DLD1 (cell line): Measurements from ENCODE around the gene LIFR.

Experiments used
- in situ Hi-C: cut with HindIII; loops from 2 replicates; pipeline ENCODE4 v1.10.0; 2017; ENCODE audit warnings: low sequenced_read_pairs

LIFR gene

DNA sequence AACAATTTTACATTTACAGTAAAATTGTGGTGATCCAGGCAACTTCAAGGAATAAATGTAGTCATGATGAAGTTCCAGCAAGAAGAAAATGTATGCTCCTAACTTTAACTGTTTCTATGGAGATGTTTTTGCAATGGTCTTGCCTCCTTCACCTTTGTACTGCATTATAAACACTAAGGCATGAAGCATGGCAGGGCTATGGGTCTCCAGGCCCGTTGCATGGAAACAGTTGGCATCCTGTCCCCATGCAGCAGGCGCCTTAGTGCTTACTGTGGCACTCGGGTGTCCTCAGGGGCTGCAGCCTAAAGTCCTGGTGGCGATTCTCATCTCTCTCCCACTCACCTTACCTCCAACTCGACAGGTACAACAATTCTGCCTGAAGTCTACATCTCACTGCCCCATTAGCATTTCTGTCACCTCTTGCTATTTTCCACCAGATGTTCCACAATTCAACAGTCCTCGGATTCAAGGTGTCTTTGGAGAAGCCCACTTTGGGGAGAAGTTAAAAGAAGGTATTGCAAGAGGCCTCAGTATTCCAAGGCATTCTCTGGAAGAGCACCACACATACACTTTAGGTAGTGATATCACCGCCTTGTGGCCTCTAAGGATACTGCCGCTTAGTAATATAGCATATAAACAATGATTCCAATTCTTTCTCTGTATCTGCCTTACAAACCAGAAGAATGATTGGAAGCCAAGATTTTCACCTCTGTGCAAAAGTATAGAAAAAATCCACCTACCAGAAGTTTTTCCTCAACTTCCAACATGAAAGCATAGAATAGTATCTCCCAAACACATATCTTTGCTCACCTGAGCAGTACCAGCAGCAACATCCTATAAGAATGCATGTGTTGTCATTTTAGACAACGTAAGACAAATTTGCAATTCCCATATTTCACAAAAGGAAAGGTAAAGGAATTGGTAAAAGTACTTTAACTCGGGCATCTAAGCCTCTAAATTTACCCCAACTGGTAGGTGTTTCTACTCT, 5.1 kb downstream of the LIFR start:
- in situ Hi-C loops: no loop called here

DNA sequence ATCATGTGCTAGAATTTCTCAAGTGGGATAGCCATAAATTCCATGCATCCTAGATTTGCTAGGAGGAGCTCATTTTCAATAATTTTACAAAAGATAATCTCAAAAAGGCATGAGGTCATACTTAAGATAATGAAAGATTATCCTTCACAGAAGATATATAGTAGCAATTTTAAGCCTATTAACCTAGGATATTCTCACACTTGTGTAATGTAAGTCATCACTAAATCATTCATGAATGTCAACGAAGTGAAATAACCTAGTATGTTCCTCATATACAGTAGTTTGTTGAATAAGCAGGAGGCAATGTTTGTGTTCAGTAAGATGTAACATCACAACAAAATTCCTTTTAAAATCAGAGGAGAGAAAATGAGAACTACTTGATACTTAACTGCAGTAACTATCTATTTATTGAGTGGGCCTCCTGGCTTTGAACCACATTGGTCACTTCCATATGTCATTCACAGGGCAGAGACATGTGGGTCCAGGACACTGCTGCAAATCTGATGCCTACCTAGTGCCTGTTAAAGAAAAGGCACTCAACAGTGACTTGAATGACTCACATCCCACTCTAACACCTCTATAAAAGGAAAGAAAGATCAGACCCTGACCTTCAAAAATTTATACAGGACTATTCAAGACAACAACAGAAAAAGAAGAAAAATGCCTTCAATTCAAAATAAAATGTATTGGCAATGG, 8.2 kb downstream of the LIFR start:
- in situ Hi-C loops: no loop called here

DNA sequence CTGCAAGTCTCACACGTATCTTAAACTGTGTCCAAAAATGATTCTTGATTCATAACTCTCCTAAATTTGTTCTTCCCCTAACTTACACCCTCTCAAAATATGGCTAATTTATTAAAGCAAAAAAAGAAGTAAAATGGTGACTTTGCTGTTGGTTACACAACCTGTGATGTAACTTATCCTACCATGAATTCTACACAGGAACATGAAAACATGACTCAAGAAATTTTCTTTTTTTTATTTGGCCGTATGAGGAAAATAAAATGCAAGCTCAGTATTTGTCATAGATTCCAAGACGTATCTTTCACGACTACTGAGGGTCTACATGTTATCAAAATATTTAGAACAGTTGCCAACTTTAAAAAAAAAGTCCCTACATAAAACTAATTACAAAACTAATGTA, 9.2 kb downstream of the LIFR start:
- in situ Hi-C loops: no loop called here

DNA sequence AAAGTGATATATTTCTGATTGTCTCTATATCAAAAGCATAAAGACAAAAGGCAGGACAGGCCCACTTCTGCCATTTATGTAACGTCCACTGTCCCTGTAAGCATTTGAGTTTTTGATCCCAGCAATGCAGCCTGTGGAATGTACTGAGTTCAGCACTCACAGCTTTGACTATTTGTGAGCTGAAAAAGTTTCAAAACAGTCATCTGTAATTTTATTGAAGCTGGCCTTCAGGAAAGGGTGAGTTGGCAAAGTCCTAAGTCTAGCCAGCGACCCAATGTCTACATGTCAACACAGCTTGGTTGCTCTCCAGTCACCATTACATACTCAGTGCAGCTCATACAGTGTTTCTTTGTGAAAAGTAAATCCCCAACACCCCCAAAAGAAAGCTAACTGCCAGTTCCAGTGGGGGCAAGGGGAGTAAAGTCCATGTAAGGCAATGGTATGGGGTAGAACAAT, 9.7 kb downstream of the LIFR start:
- in situ Hi-C loops: no loop called here

DNA sequence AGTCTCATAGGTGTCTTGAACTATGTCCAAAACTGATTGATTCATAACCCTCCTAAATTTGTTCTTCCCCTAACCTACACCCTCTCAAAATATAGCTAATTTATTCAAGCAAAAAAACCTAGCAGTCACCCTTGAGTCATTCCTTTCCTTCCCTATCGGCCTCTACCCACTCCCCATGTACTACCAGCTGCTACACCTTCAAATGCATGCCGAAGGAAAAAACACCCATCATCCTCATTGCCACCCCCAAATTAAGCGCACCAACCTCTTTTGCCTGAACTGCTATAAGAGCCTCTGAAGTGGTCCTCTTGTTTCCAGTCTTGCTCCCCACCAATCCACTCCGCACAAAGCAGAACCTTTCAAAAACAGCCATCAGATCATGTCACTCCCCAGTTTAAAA, 12.6 kb downstream of the LIFR start:
- in situ Hi-C loops: loop anchor here (5.0 kb wide), 1 partner anchor 53 kb away; no protein-coding TSS in a partner anchor

DNA sequence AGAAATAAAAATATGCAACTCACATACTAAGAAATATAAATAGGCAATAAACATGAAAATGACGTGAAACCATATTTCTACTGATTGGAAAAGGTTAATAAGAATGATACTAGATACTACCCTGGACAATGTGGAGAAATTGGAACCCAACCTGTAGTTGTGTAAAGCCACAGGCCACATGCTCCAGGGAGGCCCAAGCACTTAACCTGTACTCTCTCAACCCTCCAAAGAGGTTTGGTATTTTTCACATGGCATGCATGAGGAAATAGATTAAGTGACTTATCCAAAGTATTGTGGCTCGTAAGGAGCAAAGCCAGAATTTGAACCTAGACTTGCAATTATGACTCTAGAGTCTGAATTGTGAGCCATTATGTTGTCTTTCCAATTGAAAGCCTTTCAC, 13.4 kb downstream of the LIFR start:
- in situ Hi-C loops: loop anchor here (5.0 kb wide), 1 partner anchor 54 kb away; no protein-coding TSS in a partner anchor

DNA sequence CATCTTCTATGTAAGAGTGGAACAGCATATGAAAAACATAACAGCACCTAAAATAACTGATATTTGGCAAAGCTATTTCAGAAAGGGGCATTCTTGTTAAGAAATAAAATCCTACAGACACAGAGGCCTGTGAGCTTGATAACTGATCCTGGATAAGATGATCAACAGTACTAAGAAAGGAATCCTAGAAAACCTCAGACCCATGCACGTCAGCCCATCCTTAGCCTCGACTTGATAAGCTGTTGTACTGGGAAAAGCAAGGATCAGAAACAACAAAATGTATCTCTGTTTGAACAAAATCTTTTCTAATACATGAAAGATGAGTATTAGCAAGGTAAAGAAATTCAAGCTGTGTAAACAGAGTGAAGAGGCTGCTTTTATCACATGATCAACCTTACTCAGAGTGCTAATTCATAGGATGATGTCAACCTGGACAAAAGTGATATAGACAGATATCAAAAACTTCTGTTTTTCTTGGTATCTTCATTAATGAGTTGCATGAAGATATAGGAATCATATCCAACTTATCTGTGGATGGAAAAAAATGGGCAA, 15.2 kb downstream of the LIFR start:
- in situ Hi-C loops: loop anchor here (5.0 kb wide), 1 partner anchor 56 kb away; no protein-coding TSS in a partner anchor

DNA sequence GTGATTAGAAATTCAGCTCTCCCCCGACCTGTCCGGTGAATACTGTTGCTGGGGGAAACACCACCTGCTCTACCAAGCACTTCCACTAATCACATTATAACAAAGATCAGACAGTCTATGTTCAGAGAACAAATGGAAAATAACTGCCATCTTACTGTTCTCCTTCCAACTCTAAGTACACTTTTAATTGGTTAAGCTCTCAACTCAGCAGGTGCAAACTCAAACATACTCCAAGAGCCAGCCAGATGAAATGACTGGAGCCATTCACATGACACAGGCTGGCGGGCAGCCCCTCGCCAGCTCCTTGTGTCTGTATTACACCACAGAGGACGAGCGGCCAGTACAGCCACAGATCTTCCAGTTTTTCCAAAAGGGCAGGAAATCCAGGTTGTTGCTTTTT, 16.1 kb downstream of the LIFR start:
- in situ Hi-C loops: loop anchor here (5.0 kb wide), 1 partner anchor 57 kb away; no protein-coding TSS in a partner anchor

DNA sequence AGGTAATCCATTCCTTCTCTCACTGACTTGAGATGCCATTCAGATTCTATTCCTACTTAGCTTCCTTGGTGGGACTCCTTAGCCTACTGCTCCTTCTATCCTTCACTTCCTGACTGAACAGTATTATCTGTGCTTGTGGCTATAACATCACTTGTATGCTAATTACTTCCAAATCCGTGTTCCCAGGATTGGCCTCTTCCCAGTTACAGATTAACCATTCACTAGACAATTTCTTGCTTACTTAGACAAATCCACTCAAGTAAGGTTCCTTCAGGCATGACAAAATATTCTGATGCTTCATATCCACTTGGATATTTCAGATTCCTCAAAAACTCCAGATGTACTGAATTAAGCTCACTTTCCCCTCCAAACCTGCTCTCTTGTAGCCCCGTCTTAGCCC, 18.3 kb downstream of the LIFR start:
- in situ Hi-C loops: no loop called here

DNA sequence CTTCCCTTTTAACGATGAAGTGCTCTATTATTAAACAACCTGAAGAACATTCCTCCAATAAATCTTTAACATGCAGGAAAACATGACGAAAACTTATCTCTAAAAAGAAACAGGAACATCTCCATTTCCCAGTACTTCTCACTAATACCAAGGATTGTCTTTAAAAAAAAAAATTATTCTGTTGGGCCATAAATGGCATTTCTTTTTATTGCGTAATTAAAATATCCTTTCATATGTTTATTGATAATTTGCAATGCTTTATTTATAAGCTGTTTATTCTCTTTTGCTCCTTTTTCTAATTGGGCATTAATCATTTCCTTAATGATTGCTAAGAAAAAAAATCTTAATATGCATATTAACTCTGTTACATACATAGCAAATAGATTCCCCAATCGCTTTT, 18.9 kb downstream of the LIFR start:
- in situ Hi-C loops: no loop called here

DNA sequence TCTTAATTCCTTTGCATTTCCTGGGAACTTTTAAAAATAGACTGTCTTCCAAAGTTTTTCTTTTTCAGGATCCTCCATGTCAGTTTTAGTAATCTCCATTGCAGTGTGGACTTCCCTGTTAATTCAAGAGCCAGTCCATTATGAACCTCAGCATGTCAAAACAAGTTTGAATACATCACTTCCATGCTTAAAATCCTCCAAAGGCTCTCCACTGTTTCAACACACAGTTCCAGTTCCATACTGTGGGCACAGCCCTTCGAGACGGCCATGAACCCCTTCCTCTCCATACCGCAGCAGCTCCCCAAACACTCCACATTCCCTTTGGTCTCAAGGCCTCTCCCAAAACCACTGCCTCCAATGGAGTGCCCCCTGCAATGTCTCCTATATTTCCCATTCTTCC, 19.5 kb downstream of the LIFR start:
- in situ Hi-C loops: no loop called here

DNA sequence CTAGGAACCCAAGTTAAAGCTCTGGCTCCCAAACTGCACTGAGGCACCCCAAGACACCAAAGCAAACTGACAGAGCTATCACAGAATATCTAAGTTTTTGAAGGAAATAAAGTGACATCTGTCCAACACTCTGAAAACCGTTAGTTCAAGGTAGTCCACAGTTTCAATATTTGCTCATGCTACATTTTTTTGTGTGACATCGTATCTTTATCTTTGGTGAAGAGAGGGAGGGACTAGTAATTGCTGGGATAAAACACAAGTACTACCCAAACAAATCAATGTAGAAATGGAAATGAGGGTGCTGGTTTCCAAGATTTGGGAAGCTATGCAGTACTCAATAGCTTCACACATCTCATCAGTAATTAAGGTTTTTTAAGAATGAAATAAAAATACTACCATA, 20.6 kb downstream of the LIFR start:
- in situ Hi-C loops: no loop called here

DNA sequence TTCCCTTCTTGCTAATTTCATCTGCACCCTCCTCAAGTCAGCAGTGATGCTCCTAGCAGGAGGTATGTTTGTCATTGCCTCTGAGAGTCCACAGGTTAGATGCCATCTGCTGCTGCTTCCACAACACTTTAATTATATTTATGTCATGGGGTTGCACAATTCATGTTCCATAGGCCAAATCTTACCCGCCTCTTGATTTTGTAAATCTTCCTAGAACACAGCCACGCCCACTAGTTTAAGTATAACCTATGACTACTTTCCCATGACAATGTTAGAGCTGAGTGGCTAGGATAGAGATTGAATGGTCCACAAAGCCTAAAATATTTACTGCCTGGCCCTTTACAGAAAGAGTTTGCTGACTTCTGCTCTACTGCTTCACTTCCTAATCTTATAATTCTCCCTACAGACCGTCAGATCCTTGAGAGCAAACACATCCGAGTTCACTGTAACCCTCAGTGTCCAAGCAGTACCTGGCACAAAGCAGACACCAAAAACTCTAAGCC, 21.1 kb downstream of the LIFR start:
- in situ Hi-C loops: no loop called here

DNA sequence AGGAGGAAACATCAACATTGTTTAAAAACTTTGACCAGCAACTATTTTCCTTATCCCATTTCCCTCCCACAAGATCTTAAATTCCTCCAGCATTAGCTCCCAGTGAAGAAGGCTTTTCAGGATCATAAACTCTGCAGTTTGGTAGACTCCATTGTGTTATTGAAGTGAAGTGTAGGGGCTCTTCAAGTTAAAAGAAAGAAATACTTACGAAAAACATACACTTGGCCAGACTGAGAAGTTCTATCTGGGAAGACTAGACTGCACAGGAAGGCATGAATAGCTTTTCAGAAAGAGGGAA, 22.3 kb downstream of the LIFR start:
- in situ Hi-C loops: no loop called here

DNA sequence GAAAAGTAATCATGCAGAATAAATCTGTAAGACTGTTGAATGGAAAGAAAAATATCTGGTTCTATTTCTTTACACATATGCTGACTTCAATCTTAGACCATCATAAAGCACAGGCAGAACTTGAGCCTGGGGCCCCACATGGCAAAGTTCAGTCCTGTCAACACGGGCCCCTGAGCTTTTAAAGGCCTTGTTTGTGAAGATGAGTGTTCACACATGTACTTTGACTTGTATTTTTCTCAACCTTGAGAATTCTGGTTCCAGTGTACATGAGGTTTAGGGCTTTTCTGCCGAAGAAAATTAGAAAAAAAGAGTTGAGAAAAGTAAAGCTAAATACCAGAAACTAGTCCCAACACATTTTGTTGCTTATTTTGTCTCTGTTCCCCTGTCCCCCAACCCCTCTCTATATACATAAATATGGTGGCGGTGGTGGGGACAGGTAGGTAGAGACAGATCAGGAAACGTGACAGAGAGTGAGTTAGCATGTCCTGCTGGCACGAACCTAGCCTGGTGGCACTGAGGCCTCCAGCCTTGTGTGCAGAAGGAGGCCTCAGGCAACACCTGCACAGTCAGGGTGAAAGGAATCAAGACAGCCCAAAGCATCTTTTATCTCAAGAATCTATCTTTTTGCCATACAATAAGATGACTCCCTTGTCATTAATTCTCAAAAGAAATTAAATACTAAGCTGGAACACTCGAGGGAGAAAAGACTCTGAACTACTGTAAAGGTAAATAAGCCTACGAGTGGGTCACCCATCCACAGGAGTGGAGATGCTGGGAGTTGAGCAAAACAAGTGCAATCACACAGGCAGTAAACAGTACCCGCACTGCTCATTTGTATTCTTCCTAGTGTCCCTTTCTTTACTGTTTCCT, 22.9 kb downstream of the LIFR start:
- in situ Hi-C loops: no loop called here

DNA sequence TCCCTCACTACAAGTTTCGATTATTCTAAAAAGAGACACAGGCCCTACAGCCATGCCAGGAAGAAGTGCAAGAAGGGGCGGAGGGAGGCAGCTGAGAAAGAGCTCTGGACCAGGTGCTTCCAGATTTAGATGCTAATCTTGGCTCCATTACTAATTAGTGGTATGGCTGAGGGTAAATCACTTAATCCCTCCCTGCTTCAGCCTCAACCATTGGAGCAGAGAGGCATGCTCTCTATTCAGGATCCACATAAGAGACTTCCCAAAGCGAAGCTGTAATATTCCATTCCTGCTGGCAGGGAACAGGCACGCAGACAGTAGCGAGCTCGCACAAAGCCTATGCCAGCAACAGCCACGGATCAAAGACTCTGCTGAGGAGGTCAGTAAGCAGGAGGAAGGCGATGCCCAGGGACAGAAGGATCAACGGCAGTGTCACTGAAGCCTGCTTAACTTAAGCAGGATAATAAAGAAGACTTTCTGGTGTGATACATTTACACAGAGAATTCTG, 24.2 kb downstream of the LIFR start:
- in situ Hi-C loops: no loop called here

DNA sequence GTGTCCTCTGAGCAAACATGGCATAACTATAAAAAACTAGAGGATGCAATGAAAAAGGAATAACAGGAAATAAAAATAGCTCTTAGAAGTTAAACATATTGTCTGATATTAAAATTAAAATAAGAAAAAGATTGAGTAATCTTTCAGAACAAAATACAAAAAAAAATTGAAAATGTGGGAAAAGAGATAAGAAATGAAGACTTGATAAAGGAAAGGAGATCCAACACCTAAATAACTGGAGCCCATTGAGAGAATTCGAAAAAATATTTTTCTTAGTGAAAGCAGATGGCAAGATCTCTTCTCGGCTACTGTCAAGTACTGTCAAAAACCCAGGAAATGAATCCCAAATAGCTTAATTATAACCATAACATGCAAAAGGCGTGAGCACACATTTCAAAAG, 24.9 kb downstream of the LIFR start:
- in situ Hi-C loops: no loop called here

DNA sequence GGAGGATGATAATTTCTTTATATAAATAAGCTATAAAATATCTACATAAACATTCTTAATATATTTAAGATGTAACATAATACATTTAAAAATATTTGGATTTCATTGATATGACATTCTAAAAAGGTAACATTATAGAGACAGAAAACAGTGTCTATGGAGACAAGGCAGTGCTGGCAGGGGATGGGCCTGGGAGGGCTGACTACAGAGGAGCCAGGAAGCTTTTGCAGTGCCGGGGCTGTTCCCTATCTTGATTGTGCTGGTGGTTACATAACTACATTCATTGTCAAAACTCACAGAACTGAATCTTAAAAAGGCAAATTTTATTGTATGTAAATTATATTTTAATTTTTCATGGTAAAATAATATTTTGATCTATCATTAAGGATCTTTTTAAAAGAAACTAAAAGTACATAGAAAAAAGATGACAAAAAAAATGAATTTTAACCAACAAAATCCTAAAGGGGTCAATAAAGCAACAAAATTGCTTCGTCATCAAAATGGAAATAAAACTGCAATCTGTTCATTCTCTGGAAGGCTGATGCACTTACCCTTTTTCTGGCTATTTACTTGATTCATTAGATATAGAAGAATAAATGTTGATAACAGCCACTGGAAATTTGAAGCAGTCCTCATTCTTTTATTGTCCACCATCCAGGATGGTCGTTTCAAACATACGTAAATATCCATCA, 26.3 kb downstream of the LIFR start:
- in situ Hi-C loops: no loop called here

DNA sequence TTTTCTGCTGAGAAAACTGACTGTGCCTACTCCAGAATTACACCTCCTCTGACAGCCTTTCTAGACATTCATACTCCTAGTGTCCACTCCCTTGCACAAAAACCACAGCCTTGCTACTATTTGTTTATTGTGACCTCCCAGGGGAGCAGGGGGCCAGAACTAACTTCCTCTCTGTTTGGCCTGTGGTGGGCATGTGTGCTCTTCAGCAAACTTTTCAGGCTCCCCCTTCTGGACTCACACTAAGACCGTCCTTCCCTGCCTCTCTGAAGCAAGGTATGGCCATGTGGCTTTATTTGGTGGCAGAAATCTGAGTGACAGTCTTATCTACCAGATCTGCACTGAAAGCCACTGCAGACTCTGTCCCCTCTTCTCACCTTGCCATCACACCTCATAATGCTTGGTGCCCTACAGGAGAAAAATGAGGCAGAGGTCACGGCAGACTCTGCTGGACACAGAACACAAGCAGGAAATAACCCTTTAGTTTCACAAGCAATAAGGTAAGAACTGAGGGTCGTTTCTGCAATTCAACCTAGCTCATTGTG, 28.2 kb downstream of the LIFR start:
- in situ Hi-C loops: no loop called here

DNA sequence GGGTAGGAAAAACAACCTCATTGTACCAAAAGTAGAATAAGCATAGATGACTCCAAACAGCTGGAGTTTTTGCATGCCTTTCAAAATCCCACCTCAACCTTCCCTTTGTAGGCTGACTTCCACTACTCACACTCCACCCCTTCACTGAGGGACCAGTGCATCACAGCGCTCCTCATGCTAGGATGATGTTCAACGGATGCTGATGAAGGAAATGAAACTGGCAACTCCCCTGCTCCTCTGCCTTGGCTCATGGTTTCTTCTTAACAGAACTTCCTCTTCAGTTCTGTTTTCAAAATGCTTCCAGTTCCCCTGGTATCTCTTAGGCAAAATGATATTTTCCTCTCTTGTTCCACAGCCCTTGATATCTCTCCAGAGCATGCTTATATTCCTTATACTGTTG, 29.0 kb downstream of the LIFR start:
- in situ Hi-C loops: no loop called here
